Measurements from ENCODE around the gene GLIS1.

GLIS1 gene

DNA sequence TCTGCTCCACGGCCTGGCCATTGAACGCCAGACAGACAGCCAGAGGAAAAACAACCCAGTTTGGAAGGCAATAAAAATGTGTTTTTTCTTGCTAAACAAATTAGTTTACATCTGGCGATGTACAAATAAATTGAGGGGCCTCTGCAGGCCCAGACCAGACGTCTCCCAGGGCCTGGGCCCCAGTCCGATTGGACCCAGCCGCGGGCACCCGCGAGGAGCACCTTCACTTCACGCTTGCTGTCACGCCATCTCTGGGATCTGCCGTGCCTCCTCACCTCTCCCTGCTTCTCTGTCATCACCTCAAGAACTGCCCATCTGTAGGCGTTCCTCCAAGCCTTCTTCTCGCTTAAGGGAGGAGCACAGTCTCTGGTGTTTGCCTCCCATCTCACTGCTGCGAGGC lies 61.5 kb downstream of the GLIS1 start:
- no peak for DNase-seq

DNA sequence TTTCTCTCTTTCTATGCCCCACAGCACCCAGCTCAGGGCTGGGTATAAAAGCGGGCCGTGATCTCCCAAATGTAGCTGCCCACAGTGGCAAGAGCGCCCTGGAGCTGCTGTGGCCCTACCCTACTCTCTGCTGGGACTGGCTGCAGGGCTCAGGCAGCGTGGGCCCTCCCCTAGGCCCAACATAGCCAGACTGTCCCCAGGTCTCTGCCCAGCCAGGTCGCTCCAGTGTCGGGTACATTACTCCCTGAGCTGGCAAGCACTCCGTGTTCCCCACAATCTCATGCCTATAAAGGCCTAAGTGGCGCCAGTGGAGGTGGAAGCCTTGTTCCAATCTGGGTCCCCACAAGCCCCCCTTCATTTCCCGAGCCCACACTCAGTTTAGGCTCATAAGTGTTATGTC lies 66.2 kb downstream of the GLIS1 start:
- no peak for DNase-seq

DNA sequence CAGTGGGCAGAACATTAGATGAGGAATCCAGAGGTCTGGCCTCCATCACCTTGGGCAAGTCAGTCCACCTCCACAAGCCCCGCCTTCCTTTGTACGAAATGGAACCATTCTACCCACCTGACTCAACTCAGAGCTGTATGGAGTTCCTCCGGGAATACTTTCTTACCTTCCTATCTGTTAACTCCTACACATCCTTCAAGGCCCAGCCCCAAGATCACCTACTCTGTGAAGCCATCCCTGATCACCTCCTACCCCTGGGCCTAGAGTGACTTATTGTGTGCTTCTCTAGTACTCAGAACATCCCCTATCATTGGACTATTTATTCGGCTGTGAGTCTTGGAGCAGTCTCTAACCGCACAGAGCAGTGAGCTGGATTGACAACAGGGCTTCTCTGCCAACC lies 66.7 kb downstream of the GLIS1 start:
- no peak for DNase-seq

DNA sequence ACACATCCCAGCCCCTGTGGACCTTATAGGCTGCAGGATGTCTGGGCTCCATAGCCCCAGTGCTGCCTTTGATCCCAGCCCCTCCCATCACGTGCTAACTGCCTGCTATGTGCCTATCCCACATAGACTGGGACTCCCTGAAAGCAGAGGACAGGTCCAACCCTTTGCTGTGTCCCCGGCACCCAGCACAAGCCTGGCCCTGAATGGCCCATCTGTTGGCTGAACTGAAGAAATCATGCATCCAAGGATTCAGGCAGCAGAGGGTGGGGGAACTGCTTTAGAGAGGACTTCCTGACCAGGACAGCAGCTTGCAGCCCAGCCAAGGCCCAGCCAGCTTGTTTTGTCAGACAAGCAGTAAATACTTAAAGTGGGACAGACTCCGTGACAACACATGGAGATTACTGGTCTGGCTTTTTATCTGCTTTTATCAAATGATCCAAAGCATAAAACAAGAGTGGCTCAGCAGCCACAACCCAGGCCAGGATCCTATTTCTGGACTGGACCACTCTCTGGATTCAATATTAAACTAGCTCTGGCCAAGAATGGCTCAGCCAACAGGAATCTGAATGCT lies 69.3 kb downstream of the GLIS1 start:
- DNase-seq: no peak

DNA sequence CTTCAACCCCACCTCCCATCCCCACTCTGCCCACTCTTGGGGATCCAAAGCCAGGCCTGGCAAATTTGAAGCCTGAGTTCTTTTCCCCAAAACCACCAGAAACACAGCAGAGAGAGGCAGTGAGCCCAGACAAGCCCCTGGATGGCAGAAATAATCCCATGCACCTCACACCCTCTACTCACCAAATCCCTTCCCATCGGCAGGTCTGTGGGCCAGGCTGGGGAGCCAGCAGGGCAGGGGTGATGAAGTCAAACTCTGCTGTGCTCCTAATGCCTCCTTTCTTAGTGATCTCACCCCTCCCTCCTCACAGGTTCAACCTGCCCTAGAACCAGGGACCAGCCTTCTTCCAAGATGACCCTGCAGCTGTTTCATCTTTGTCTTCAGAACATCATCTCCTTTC lies 72.4 kb downstream of the GLIS1 start:
- no peak for DNase-seq

DNA sequence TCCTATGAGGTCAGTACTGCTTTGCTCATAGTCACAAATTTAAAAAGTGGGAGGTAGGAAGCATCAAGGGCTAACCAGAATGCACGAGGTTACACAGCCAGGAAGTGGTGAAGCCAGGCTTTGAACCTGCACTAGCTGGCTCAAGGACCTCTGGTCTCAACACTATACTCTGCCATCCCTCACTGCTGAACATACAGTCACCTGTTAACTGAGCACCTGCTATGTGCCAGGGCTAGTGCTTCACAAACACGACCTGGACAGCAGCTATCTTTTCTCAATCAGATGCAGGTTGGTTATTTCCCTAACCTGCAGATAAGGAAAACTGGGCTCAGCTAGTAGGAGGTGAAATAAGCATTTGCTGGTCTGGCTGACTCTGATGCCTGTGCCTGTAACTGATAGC lies 73.0 kb downstream of the GLIS1 start:
- no peak for DNase-seq

DNA sequence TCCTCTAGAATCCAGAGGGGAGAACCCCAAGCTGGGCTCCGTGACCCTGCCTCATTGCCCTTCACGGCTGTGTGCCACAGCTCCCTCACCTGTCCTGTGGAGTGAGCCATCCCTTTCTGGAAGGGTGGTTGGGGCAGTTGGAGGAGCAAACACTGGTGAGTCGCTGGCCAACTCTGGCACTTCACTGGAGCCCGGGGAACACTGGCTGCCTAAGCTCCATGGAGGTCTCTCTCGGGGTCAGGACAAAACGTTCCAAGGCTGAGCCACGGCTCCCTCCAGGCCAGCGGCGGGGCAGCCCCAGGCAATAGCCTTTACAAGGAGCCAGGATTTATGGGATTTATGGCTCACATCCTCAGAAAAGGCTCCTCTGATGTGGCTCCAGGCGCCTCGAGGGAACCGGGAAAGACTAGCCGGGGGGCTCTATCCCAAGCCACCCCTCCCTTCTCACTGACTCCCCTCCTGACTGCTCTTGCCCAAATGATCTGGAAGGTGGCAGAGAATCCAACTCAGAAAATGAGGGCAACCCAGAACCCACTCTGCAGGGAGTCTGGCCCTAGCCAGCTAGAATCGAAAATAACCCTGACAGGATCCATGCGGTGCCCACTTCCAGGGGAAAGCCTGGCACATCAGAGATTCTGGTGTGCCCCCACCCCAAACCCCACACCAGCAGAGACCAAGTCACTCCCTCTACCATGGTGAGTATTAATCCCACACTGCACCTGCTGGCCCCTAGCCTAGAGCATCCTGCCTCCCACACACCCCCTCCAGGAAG lies 75.2 kb downstream of the GLIS1 start:
- DNase-seq: no peak

DNA sequence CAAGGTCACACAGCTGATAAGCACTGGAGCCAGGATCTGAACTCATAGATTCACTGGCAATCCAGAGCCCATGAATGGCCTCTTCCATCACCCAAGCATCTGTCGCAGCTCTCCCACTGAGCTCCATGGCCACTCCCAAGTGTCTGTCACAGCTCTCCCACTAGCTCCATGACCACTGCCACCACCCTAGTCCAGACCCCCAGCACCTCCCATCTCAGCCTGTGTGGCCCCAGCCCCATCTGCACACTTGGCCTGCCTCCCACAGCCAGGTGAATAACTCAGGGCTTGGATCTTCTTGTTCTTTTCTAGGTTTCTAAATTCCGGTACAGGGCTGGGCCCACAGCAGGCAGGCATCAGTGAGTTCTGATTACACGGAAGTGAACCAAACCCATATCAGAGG lies 76.0 kb downstream of the GLIS1 start:
- DNase-seq: no peak

DNA sequence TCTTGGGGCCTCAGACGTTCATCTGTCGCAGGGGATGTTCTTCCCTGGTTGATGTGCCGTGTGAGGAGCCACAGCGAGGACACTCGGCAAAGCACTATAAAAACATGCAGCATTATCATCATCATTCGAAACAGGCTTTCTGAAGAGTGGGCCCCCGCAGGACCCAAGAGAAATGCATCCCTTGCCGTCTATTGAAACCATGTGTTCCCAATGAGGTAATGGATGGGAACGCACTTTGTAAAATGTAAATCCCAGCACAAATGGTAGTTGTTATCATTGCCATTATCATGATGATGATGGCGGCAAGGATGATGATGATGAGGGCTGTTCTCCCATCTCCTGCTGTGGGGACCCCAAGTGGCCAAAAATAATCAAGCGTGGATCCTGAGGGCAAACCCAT lies 76.8 kb downstream of the GLIS1 start:
- no peak for DNase-seq

DNA sequence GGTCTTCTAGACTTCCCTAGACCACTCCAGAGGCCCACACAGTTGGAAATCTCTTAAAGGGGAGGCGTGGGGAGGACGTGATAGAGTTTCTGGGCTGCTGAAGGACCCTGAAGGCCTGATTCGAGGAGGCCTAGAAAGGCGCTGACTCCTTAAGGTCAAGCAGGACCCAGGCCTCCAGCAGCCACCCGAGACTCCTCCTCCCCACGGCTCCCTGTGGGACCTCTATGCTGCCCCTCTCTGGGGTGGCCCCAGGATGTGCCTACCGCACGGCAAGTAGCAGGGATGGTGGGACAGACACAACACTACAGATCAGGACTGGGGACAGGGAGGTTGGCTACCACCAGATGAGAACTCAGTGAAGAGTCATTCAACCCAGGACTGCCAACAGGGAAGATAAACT lies 77.5 kb downstream of the GLIS1 start:
- DNase-seq: no peak

DNA sequence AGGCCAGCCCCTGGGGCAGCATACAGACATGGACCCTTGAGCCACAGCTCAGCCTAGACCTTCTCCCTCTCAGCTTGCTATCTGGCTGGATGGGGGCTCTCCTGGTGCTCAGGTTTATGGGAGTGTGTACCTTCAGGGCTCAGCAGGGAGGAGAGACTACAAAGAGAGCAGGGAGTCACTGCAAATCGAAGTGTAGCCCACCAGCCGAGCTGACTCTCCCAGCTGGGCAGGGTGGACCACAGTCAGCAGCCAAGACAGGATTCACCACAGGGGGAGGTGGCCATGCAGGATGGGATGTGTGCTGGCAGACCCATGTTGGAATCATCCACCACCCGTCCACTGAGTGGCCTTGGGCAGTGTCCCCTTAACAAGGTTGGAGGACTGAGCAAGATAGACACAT lies 78.3 kb downstream of the GLIS1 start:
- no peak for DNase-seq

DNA sequence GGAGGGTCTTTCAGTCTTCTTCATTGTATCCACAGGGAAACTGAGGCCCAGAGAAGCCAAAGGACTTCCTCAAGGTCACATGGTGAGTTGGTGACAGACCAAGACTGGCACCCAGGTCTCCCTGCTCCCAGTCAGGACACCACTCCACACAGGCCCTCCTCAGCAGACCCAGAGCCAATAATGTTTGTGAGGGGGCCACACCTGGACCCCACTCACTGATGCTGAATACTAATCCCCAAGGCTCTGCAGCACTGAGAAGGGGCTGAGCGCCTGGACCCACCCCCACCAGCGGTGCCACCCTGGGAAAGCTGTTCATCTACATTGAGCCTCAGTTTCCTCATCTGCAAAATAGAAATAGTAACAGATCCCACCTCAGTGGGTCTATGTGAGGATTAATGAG lies 79.5 kb downstream of the GLIS1 start:
- no peak for DNase-seq

DNA sequence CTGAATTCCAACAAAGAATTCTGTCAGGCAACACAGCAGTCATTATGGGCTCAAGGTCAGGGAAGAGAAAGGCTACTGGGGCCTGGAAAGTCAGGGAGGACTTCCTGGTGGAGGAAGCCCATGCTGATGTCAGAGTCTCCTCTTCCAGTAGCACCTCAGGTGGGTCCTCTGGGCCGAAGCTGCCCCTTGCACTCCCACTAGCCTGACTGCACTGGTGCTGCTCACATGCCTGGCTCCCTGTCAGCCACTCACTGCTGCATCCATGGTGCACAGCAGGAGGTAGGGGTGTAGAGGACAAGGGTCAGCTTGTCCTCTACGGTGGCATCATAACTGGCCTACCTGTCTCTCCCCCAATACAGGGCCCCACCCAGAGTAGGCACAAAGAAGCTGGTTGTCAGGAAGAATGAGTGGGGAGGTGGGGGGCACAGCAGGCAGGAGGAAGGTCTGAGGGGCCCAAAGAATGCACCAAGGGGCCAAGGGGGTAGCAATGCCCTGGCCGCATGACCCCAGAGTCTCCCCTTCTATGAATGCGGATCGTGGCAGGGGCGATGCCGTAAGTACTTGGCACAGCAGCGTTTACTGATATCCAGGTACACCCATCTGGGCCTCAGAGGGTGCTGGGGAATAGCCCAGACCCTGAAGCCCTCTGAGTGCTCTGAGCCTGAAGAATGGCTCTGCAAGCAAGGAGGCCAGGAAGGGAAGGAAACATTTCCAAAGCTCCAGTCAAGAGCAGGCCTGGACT lies 80.3 kb downstream of the GLIS1 start:
- DNase-seq: no peak

DNA sequence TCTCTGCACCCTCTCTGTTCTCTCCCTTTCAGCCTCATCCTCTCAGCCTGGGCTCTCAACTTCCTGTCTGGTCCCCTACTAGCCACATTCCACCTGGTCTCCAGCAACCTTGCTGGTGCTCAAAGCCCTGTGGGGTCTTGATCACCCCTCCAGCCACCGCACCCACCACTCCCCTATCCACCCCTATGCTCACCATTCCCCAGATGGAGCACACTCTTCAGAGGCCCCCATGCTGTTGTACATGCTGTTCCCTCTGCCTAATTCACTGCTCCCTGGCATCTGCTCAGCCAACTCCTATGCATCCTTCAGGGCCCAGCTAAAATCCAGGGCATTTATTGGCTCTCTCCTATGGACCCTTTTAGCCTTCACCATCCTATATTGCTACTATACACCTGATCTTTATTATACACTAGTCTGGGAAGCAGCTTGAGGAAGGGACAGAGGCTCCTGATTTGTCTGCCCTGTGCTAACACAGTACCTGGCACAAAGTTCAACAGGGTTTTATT lies 81.0 kb downstream of the GLIS1 start:
- no peak for DNase-seq

DNA sequence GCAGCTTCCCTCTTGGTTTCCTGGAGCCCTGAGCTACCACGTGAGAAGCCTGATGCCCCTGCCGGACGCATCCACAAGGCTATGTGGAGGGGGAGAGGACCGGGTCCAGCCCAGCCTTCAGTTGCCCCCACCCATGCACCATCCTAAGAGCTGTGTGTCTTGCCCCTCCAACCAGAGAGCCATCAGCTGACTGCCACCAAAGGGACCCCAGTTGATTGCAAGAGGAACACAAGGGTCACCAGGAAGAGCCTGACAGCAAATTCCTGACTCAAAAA lies 81.5 kb downstream of the GLIS1 start:
- no peak for DNase-seq

DNA sequence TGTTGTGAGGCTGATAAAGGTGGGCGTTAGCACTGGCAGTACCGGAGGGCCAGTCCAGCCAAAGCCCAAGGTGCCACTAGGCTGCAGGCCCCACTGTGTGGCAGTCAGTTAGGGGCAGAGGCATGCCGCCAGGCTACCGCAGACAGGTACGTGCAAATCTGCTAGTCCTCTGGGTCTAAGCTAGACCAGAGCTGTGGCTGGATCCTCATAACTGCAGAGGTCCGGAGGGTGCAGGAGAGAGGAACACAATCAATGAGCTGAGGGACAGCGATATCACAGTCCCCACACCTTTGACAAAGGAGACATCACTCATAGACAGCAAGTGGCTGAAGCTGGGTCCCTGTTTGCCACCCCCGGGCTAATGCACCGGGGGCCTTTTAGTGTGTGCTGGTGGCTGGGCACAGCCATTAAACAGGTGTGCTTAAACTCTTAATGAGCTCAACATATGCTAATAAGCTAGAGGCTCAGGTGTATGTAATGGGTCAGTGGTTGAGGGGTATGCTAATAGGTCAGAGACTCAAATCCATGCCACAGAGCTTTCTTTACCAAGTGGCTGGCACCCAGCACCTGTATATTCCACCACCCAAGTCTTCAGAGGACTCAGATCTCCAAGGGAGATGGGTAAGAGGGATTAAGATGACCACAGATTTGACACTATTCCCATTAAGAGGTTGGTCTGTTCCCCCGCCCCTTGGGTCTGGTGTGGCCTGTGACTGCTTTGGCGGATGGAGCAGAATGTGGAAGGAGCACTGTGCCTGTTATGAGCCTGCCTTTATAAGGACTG lies 82.0 kb downstream of the GLIS1 start:
- DNase-seq: no peak

DNA sequence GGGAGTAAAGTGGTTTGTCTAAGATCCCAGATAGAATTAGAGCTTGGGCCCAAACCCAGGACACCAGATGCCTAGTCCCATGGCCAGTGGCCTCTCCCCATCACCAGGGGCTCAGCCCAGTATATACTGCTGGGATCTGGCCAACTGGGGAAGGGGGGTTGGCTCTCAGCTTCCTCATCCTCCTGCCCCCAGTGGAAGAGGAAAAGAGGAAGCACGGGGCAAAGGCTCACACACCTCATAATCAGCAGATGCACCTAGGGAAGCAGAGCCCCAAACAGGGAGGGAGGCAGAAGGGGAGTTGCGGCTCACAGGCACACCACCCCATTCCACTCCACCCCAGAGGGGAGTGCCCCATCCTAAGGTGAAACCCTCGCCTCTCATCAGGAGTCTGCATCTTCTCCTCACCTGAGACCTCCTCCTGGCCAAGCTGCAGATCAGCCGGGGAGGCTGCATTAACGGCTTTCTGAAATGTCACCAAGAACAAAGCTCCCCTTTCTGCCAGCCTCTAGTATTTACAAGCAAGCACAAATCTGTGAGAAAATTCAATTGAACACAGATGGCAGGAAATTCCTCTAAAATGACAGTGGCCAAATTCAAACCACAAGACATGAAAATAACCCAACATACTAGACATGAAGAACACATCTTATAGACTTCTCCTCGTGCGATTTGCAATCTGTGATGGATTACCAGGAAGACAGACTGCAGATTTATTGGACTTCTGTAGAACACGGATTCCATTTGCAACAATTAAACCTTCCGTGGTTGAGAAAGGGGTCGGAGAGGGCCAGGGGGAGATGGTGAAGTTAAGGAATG lies 82.8 kb downstream of the GLIS1 start:
- no peak for DNase-seq

DNA sequence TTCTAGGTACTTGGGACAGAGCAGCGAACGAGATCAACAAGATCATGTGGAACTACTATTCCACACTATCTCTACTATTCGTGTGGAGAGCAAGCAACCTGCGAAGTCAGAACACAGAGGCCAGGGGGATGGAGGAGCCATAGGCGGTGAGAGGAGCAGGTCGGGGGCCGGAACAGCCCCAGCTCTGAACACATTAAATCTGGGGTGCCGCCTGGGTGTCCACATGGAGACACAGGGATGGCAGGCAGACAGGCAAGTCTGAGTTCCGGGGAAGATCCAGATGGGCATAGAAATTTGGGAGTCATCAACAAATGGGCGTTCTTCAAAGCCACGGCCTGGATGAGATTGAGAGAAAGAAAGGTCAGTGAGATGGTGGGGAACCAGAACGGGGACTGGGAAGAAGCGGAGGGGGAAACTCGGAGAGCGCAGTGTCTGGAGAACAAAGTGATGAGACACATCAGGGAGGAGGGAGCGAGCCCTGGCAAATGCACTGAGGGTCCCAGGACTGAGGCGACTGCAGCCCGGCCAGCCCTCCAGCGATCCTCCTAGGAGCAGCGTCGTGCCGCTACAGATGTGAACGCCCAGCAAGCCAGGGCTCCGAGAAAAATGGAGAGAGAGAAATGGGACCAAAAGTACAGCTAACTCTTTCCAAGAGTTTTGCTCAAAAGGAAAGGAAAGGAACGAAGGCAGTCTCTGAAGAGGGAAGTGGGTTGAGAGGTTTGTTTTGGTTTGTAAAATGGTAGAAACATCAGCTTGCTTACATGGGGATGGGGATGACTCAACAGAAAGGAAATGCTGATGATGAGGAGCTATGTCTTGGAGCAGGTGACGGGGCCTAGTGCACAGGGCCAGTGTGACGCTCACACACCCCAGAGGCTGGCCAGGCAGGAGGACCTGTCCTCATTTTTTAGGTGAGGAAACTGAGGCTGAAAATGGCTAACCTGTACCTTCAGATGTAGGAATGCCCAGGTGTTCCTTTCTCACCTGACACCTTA lies 84.5 kb downstream of the GLIS1 start:
- DNase-seq: no peak

DNA sequence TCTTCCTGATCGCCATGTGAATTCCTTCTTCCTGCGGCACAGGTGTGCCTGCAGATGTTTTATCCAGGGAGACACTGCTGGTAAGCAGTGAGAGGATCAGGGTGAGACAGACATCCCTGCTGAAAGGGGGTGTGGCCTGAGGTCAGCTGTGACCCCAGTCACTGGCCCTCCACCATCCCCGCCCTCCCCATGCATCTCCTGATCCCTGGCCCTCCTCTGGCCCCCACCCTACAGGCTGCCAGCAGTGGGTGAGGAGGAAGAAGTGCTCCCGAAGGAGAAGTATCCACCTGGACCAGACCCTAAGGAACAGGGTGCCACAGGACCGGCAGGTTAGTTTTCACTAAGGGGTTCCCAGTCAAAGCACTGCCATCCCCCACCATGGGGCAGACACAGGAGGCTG lies 85.3 kb downstream of the GLIS1 start:
- no peak for DNase-seq

DNA sequence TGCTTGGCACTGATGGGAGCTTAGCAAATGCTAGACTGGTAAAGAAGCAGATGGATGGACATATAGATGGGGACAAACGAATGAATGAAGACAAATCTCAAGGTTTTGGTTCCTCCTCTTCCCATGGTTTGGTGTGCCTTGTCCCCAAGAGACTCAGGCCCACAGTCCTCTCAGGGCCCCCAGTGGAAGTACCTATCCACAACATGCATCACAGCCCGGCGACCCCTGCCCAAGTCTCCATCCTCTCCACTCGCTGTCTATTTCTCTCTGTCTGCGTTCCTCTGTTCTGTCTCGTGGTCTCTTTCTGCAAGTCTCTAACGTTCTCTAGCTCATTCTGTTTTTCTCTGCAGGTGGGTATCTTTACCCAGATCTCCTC lies 85.8 kb downstream of the GLIS1 start:
- DNase-seq: no peak

DNA sequence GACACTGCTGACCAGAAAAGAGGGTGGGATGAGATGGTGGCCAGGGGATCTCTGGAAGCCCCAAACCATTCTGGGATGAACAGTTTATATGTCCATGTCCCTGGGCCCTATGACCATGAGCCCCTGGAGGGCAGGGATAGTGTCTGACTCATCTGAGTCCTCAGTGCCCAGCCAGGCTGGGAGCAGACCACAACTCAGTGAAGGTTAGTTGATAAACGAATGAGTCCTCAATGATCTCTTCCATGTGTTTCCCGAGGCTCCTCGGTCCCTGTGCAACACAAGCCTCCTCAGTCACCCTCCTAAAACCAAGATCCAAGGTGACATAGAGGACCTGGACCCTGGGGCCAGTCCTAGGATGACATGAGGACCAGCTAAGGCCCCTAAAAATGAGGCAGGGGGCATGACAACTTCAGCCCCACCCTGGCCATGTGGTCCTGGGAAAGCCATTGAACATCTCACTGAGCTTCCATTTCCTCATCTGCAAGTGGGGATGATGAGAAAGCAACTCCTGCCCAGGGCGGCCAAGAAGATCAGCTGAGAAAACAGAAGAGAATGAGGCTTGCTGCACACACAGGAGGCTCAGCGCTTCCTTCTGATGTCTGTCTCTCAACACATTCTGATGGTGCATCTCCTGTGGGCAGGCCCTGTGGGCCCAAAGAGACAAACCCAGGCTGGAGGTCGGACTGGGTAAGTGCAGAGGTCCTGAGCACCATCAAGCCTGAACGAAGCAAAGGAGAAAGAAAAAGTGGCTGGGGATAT lies 86.3 kb downstream of the GLIS1 start:
- no peak for DNase-seq
